MM.1S (cell line): ENCODE measurements around the gene MBD3L1.

ENCODE experiments used
- DNase-seq: peaks from one replicate; pipeline ENCODE4 v3.0.0-alpha.2; 2015
- H2AFZ ChIP-seq: fragments of 300-600 bp; sonication (generic); 2 replicates; pipeline ENCODE4 v1.6.0; 2016; ENCODE audit warnings: antibody characterized with exemption, low read length
- H3F3A ChIP-seq: fragments of 300-600 bp; sonication (generic); 2 replicates; pipeline ENCODE4 v1.6.1; 2016; ENCODE audit warnings: mild to moderate bottlenecking, antibody characterized with exemption, low read length, moderate library complexity, mixed read lengths; ENCODE audit not compliant: insufficient read depth
- H3K27ac ChIP-seq: fragments of 300-600 bp; sonication (generic); 2 replicates; pipeline ENCODE4 v1.5.1; 2016; ENCODE audit warnings: mild to moderate bottlenecking, low read length
- H3K27me3 ChIP-seq: fragments of 300-600 bp; sonication (generic); replicated peaks from 2 replicates; pipeline ENCODE4 v1.6.0; 2016; ENCODE audit warnings: low read length; ENCODE audit not compliant: insufficient read depth
- H3K36me3 ChIP-seq: fragments of 300-600 bp; sonication (generic); replicated peaks from 2 replicates; pipeline ENCODE4 v1.6.1; 2016; ENCODE audit warnings: mild to moderate bottlenecking, low read length, mixed read lengths; ENCODE audit not compliant: insufficient read depth
- H3K4me1 ChIP-seq: fragments of 300-600 bp; sonication (generic); 2 replicates; pipeline ENCODE4 v1.6.1; 2016; ENCODE audit warnings: low read length, mixed read lengths
- H3K4me2 ChIP-seq: fragments of 300-600 bp; sonication (generic); 2 replicates; pipeline ENCODE4 v1.6.0; 2016; ENCODE audit warnings: low read depth, low read length
- H3K4me3 ChIP-seq: fragments of 300-600 bp; sonication (generic); 2 replicates; pipeline ENCODE4 v1.5.1; 2016; ENCODE audit warnings: low read length, mixed read lengths
- H3K79me2 ChIP-seq: fragments of 300-600 bp; sonication (generic); 2 replicates; pipeline ENCODE4 v1.6.1; 2016; ENCODE audit warnings: mixed run types, low read length, mixed read lengths
- H3K9ac ChIP-seq: fragments of 300-600 bp; sonication (generic); 2 replicates; pipeline ENCODE4 v1.6.1; 2016; ENCODE audit warnings: low read length, mixed read lengths
- H3K9me2 ChIP-seq: fragments of 300-600 bp; sonication (generic); replicated peaks from 2 replicates; pipeline ENCODE4 v1.6.1; 2016; ENCODE audit warnings: mild to moderate bottlenecking, low read length, mixed read lengths; ENCODE audit not compliant: insufficient read depth
- H3K9me3 ChIP-seq: fragments of 300-600 bp; sonication (generic); replicated peaks from 2 replicates; pipeline ENCODE4 v1.6.1; 2016; ENCODE audit warnings: mild to moderate bottlenecking, low read length, mixed read lengths; ENCODE audit not compliant: insufficient read depth
- H4K20me1 ChIP-seq: fragments of 300-600 bp; sonication (generic); 2 replicates; pipeline ENCODE4 v1.6.1; 2016; ENCODE audit warnings: mild to moderate bottlenecking, low read length, moderate library complexity, mixed read lengths; ENCODE audit not compliant: insufficient read depth
- EZH2 ChIP-seq: fragments of 300-600 bp; sonication (generic); optimal IDR thresholded peaks from 2 replicates; pipeline ENCODE3; 2017; ENCODE audit warnings: low read depth, mild to moderate bottlenecking, antibody characterized with exemption, low read length, mixed read lengths
- EZH2phosphoT487 ChIP-seq: fragments of 300-600 bp; sonication (generic); IDR thresholded peaks from 2 replicates; pipeline ENCODE4 v1.6.1; 2018; ENCODE audit warnings: antibody characterized with exemption, low read length
- TF ChIP-seq, protein P1 (sequence below): fragments of 300-600 bp; sonication (generic); IDR thresholded peaks from 2 replicates; pipeline ENCODE4 v1.5.1; 2016; ENCODE audit warnings: antibody characterized with exemption, low read length, mixed read lengths

MBD3L1 gene

DNA sequence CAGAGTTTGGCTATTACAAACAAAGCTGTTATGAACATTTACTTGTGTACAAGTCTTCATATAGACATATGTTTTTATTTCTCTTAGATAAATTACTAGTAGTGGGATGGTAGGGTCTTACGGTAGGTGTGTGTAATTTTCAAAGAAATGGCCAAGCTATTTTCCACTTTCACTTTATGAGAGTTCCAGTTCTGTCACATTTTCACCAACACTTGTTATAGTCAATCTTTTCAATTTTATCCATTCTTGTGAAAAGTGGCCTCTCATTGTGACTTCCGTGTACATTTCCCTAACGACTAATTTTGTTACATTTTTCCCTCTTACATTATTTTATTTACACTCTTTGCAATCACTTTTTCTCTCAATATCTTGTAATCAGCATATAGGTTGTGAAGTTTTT is 18.3 kb downstream of the MBD3L1 start:
- H2AFZ ChIP-seq, result no peak overlapping the region
- H3K27me3 ChIP-seq, result peaks cover 20% of the 10 kb centered on the region; the same call in 1 of the 2 replicates
- no peaks in the 10 kb centered on the region for H3K9me3 ChIP-seq
- H3K4me1 ChIP-seq, result no peaks in the 10 kb centered on the region
- no peak overlapping the region for H3K4me3 ChIP-seq
- no peak overlapping the region for H3K27ac ChIP-seq
- no peak overlapping the region for H3K9ac ChIP-seq
- H3F3A ChIP-seq, result no peaks in the 10 kb centered on the region
- H3K9me2 ChIP-seq, result no peaks in the 10 kb centered on the region
- H3K79me2 ChIP-seq, result no peaks in the 10 kb centered on the region
- no peak for DNase-seq
- no peak overlapping the region for H3K4me2 ChIP-seq
- H4K20me1 ChIP-seq, result no peaks in the 10 kb centered on the region
- H3K36me3 ChIP-seq, result no peaks in the 10 kb centered on the region
- no peak for TF ChIP-seq EZH2phosphoT487
- TF ChIP-seq EZH2, result no peak
- TF ChIP-seq, protein P1, sequence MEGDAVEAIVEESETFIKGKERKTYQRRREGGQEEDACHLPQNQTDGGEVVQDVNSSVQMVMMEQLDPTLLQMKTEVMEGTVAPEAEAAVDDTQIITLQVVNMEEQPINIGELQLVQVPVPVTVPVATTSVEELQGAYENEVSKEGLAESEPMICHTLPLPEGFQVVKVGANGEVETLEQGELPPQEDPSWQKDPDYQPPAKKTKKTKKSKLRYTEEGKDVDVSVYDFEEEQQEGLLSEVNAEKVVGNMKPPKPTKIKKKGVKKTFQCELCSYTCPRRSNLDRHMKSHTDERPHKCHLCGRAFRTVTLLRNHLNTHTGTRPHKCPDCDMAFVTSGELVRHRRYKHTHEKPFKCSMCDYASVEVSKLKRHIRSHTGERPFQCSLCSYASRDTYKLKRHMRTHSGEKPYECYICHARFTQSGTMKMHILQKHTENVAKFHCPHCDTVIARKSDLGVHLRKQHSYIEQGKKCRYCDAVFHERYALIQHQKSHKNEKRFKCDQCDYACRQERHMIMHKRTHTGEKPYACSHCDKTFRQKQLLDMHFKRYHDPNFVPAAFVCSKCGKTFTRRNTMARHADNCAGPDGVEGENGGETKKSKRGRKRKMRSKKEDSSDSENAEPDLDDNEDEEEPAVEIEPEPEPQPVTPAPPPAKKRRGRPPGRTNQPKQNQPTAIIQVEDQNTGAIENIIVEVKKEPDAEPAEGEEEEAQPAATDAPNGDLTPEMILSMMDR, result no peak

DNA sequence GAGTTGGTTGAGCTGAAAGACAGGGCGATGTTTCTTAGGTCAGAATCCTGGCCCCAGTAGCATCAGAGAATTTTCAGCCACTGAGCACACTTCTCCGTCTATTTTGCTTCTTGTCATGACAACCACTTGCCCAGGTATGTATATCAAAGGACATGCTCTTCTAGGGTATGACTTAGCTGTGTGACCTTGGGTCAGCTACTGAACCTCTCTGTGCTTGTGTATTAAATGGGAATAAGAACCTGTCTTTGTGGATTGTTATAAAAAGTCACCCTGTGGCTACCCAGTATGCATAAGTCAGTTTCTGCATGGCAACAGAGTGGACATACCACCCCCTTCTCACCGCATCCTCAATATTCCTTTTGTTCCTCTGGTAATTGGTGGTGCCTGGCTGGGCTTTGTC is 26.1 kb downstream of the MBD3L1 start:
- Histone ChIP-seq H3K27ac (no peak overlapping the region), H3K9me3 (no peaks in the 10 kb centered on the region), H3K36me3 (no peaks in the 10 kb centered on the region)

DNA sequence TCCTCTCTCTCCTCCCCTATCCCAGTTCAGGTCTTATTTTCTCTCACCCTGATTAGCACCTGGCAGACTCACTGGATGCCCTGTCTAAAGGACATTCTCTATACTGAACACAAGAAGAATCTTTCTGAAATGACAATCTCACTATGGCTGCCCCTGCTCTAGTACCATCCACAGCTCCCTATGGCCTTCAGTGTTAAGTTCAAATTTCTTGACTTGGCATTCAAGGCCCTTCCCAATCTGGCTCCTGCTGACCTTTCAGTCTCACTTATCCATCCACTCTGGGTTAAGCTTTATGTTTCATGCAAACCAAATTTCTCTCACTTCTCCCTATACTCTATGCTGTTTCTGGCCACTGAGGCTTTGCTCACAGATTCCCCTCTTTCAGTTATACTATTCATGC is 34.2 kb downstream of the MBD3L1 start:
- H3K9me2 ChIP-seq, result no peaks in the 10 kb centered on the region
- no peak overlapping the region for H3K4me3 ChIP-seq
- H3K4me1 ChIP-seq, result no peaks in the 10 kb centered on the region
- H2AFZ ChIP-seq, result no peak overlapping the region
- H3K27me3 ChIP-seq, result peaks cover 5% of the 10 kb centered on the region; the same call in 1 of the 2 replicates
- no peaks in the 10 kb centered on the region for H3K36me3 ChIP-seq
- no peak for TF ChIP-seq EZH2phosphoT487
- TF ChIP-seq, protein P1, result no peak
- no peak for TF ChIP-seq EZH2
- no peaks in the 10 kb centered on the region for H3K9me3 ChIP-seq
- no peak overlapping the region for H3K27ac ChIP-seq
- no peaks in the 10 kb centered on the region for H4K20me1 ChIP-seq
- no peaks in the 10 kb centered on the region for H3F3A ChIP-seq
- no peak for DNase-seq
- no peak overlapping the region for H3K4me2 ChIP-seq
- H3K79me2 ChIP-seq, result no peaks in the 10 kb centered on the region
- no peak overlapping the region for H3K9ac ChIP-seq

More for the DNA sequence above, 26.1 kb downstream of the MBD3L1 start:
- H3K79me2 ChIP-seq, result no peaks in the 10 kb centered on the region
- H3K4me2 ChIP-seq, result no peak overlapping the region
- H3F3A ChIP-seq, result no peaks in the 10 kb centered on the region
- H3K27me3 ChIP-seq, result peaks cover 10% of the 10 kb centered on the region; the same call in 1 of the 2 replicates
- no peak for DNase-seq
- no peaks in the 10 kb centered on the region for H3K9me2 ChIP-seq
- no peak overlapping the region for H2AFZ ChIP-seq
- no peak overlapping the region for H3K9ac ChIP-seq
- H4K20me1 ChIP-seq, result no peaks in the 10 kb centered on the region
- TF ChIP-seq EZH2phosphoT487 (no peak), EZH2 (no peak)
- TF ChIP-seq, protein P1, result no peak
- no peaks in the 10 kb centered on the region for H3K4me1 ChIP-seq
- H3K4me3 ChIP-seq, result no peak overlapping the region
